ENCODE data around the gene KRTAP1-3. TPM values are rescaled to one million over a fixed set of nuclear protein-coding genes. Genes with fewer than 3 reads are reported as not detected.

KRTAP1-3 gene
- total RNA-seq, 1 experiment from 2014 or later, result not detected

- no peak for DNase-seq
- CTCF ChIA-PET, result no interaction called here
- no TSS peak for BruUV-seq (replicated peaks)
These were observed 4.9 kb downstream of the KRTAP1-3 start, which contains the start of gene KRTAP1-4 for GRCh38 chr17:41029633-41030245. Gene KRTAP1-4 (minus strand): TSS chr17:41030195. CDS start chr17:41030078, 117 bp downstream.

DNA sequence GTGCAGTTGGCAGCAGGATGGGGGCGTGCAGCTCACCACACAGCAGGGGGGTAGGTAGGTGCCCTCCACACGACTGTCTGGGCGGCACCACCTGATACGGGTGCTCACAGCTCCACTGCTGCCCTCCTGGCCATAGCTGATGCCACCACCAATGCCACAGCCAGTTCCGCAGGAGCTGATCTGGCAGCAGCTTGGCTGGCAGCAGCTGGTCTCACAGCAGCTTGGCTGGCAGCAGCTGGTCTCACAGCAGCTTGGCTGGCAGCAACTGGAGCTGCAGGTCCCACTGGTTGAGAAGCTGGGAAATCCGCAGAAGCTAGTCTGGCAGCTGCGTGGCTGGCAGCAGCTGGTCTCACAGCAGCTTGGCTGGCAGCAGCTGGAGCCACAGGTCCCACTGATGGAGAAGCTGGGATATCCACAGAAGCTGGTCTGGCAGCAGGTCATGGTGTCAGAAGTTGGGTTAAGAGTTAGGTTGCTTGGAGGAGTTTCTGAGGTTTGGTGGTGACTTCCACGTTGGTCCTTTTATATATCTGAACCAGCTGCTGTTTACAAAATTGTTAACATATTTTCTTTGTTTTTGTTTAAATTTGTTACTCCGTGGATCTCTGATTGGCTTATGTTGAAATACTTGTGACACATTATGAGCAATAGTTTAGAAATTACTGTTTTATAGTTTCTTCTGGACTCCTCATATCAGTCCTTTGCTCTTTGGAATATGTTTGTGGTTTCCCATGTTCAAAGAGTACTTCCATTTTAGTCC lies 7.8 kb downstream of the KRTAP1-3 start, which contains the start of gene KRTAP1-5:
Gene KRTAP1-5 (minus strand): TSS at position 494 of the 757 bp plus-strand sequence. CDS start 53 bp downstream, at position 441.
- no peaks in the 10 kb centered on the region for H3K79me2 ChIP-seq (ENCODE audit: low read depth)
- DNase-seq, result peak in 1 of 2 experiments; percentile 52
- H3F3A ChIP-seq (ENCODE audit: insufficient read depth, low read depth), result peaks cover 9% of the 10 kb centered on the region; the same call in 1 of the 2 replicates
- H3K27ac ChIP-seq, result peak within 1 kb of the TSS; percentile 19; the same call in 1 of the 2 replicates
- POLR2A ChIA-PET (ENCODE audit: unreplicated experiment), result no interaction called here
- peak within 1 kb of the TSS; percentile 12; the same call in 1 of the 2 replicates for H2AFZ ChIP-seq
- no peak within 1 kb of the TSS for H3K4me3 ChIP-seq
- CTCF ChIA-PET, result interaction anchor here (0.6 kb wide), 1 partner anchor 46 kb away, joined by 3 read pairs; no protein-coding TSS in a partner anchor
- peaks cover 5% of the 10 kb centered on the region; the same call in 1 of the 2 replicates for H3K9me3 ChIP-seq (ENCODE audit: insufficient read depth, low read depth)
- TF ChIP-seq EZH2 (IDR thresholded peaks at IDR 0.05; ENCODE audit: low read depth) (no peak), CTCF (conservative IDR thresholded peaks at IDR 0.05) (no peak)
- H3K27me3 ChIP-seq (ENCODE audit: insufficient read depth, low read depth), result no peaks in the 10 kb centered on the region
- H4K20me1 ChIP-seq (ENCODE audit: insufficient read depth), result no peaks in the 10 kb centered on the region
- H3K9me2 ChIP-seq (ENCODE audit: insufficient read depth), result no peaks in the 10 kb centered on the region
- H3K36me3 ChIP-seq (ENCODE audit: low read depth), result no peaks in the 10 kb centered on the region
- peak within 1 kb of the TSS; percentile 4; the same call in 1 of the 2 replicates for H3K4me2 ChIP-seq
- H3K4me1 ChIP-seq (replicated peaks; ENCODE audit: insufficient read depth), result peaks cover 14% of the 10 kb centered on the region
- no TSS peak for BruUV-seq (replicated peaks)
- intact Hi-C loops (cut with micrococcal nuclease; ENCODE audit: unreplicated experiment), result no loop called here

More at GRCh38 chr17:41029633-41030245, 4.9 kb downstream of the KRTAP1-3 start, which contains the start of gene KRTAP1-4:
- H4K20me1 ChIP-seq (ENCODE audit: insufficient read depth), result no peaks in the 10 kb centered on the region
- H3K4me1 ChIP-seq (replicated peaks; ENCODE audit: insufficient read depth), result peaks cover 15% of the 10 kb centered on the region
- TF ChIP-seq EZH2 (IDR thresholded peaks at IDR 0.05; ENCODE audit: low read depth) (no peak), CTCF (conservative IDR thresholded peaks at IDR 0.05) (no peak)
- H3K27me3 ChIP-seq (ENCODE audit: insufficient read depth, low read depth), result no peaks in the 10 kb centered on the region
- no peak within 1 kb of the TSS for H3K4me2 ChIP-seq
- no peak within 1 kb of the TSS for H3K4me3 ChIP-seq
- H2AFZ ChIP-seq, result no peak within 1 kb of the TSS
- H3K79me2 ChIP-seq (ENCODE audit: low read depth), result no peaks in the 10 kb centered on the region
- no peaks in the 10 kb centered on the region for H3K9me3 ChIP-seq (ENCODE audit: insufficient read depth, low read depth)
- H3K27ac ChIP-seq, result no peak within 1 kb of the TSS
- POLR2A ChIA-PET (ENCODE audit: unreplicated experiment), result no interaction called here
- no peaks in the 10 kb centered on the region for H3K36me3 ChIP-seq (ENCODE audit: low read depth)
- intact Hi-C loops (cut with micrococcal nuclease; ENCODE audit: unreplicated experiment), result no loop called here
- no peaks in the 10 kb centered on the region for H3K9me2 ChIP-seq (ENCODE audit: insufficient read depth)
- H3F3A ChIP-seq (ENCODE audit: insufficient read depth, low read depth), result peaks cover 9% of the 10 kb centered on the region; the same call in 1 of the 2 replicates

GRCh38 chr17:41024697-41025096 lies 10.0 kb downstream of the KRTAP1-3 start:
- peaks cover 13% of the 10 kb centered on the region; the same call in 1 of the 2 replicates for H3K9me3 ChIP-seq (ENCODE audit: insufficient read depth, low read depth)
- CTCF ChIA-PET, result no interaction called here
- H3K36me3 ChIP-seq (ENCODE audit: low read depth), result no peaks in the 10 kb centered on the region
- H2AFZ ChIP-seq, result no peak overlapping the region
- TF ChIP-seq EZH2 (IDR thresholded peaks at IDR 0.05; ENCODE audit: low read depth), result no peak
- no peak for TF ChIP-seq CTCF (conservative IDR thresholded peaks at IDR 0.05)
- POLR2A ChIA-PET (ENCODE audit: unreplicated experiment), result no interaction called here
- no peaks in the 10 kb centered on the region for H3K27me3 ChIP-seq (ENCODE audit: insufficient read depth, low read depth)
- H3K79me2 ChIP-seq (ENCODE audit: low read depth), result no peaks in the 10 kb centered on the region
- BruUV-seq (replicated peaks), result no TSS peak
- no peak overlapping the region for H3K27ac ChIP-seq
- no peak overlapping the region for H3K4me2 ChIP-seq
- peaks cover 28% of the 10 kb centered on the region for H3F3A ChIP-seq (ENCODE audit: insufficient read depth, low read depth)
- H3K9me2 ChIP-seq (ENCODE audit: insufficient read depth), result no peaks in the 10 kb centered on the region
- DNase-seq, result no peak
- no peaks in the 10 kb centered on the region for H4K20me1 ChIP-seq (ENCODE audit: insufficient read depth)
- H3K4me1 ChIP-seq (replicated peaks; ENCODE audit: insufficient read depth), result peaks cover 30% of the 10 kb centered on the region
- intact Hi-C loops (cut with micrococcal nuclease; ENCODE audit: unreplicated experiment), result no loop called here
- no peak overlapping the region for H3K4me3 ChIP-seq

Data from PC-9 (cell line).